Brain microvascular endothelial cell (primary cell): Measurements from ENCODE around the gene RABGGTA.

ENCODE experiments used
- DNase-seq: peaks from one replicate; pipeline ENCODE4 v3.0.0-alpha.2; 2020
- H3K27ac ChIP-seq: fragments of 250-450 bp; sonication (Bioruptor Pico); 2 replicates; pipeline ENCODE4 v1.5.1; 2020; ENCODE audit warnings: mild to moderate bottlenecking, moderate library complexity
- H3K27me3 ChIP-seq: fragments of 250-450 bp; sonication (Bioruptor Pico); replicated peaks from 2 replicates; pipeline ENCODE4 v1.5.1; 2020; ENCODE audit warnings: mild to moderate bottlenecking
- H3K36me3 ChIP-seq: fragments of 250-450 bp; sonication (Bioruptor Pico); replicated peaks from 2 replicates; pipeline ENCODE4 v1.5.1; 2020; ENCODE audit warnings: mild to moderate bottlenecking
- H3K4me3 ChIP-seq: 2 replicates; pipeline ENCODE4 v1.5.1; 2011; ENCODE audit warnings: low read depth, mild to moderate bottlenecking, control low read depth, low read length, moderate library complexity
- in situ Hi-C: cut with HindIII; loops from 2 replicates; pipeline ENCODE4 v1.10.0; 2017; ENCODE audit warnings: low sequenced_read_pairs, low pct_ligation_motif_present
- TF ChIP-seq, protein P1 (sequence below): IDR thresholded peaks from 2 replicates; pipeline ENCODE4 v1.5.1; 2011; ENCODE audit warnings: low read depth, mild to moderate bottlenecking, moderate library complexity, low read length, control low read depth, inconsistent platforms; ENCODE audit errors: missing control alignments

Gene RABGGTA

DNA sequence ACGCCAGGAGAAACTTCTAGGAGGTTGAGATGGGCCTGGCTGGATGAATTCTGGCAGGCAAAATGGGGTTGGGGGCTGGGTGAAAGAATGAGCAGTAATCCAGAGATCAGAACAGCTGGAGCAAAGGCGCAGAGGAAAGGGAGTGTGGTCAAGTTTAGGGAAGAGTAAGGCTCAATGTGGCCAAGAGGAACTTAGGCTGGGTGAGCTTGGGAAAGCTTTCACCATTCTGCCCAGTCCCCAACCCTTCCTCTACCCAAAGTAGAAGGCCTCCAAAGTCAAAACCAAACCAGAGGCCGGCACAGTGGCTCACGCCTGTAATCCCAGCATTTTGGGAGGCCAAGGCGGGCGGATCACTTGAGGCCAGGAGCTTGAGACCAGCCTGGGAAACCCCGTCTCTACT lies 10.2 kb upstream of the RABGGTA start:
- no peak for DNase-seq
- in situ Hi-C loops, result no loop called here
- H3K27ac ChIP-seq, result no peak overlapping the region
- H3K27me3 ChIP-seq, result no peaks in the 10 kb centered on the region
- H3K36me3 ChIP-seq, result no peaks in the 10 kb centered on the region
- TF ChIP-seq, protein P1, sequence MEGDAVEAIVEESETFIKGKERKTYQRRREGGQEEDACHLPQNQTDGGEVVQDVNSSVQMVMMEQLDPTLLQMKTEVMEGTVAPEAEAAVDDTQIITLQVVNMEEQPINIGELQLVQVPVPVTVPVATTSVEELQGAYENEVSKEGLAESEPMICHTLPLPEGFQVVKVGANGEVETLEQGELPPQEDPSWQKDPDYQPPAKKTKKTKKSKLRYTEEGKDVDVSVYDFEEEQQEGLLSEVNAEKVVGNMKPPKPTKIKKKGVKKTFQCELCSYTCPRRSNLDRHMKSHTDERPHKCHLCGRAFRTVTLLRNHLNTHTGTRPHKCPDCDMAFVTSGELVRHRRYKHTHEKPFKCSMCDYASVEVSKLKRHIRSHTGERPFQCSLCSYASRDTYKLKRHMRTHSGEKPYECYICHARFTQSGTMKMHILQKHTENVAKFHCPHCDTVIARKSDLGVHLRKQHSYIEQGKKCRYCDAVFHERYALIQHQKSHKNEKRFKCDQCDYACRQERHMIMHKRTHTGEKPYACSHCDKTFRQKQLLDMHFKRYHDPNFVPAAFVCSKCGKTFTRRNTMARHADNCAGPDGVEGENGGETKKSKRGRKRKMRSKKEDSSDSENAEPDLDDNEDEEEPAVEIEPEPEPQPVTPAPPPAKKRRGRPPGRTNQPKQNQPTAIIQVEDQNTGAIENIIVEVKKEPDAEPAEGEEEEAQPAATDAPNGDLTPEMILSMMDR, result no peak
- H3K4me3 ChIP-seq, result no peak overlapping the region

DNA sequence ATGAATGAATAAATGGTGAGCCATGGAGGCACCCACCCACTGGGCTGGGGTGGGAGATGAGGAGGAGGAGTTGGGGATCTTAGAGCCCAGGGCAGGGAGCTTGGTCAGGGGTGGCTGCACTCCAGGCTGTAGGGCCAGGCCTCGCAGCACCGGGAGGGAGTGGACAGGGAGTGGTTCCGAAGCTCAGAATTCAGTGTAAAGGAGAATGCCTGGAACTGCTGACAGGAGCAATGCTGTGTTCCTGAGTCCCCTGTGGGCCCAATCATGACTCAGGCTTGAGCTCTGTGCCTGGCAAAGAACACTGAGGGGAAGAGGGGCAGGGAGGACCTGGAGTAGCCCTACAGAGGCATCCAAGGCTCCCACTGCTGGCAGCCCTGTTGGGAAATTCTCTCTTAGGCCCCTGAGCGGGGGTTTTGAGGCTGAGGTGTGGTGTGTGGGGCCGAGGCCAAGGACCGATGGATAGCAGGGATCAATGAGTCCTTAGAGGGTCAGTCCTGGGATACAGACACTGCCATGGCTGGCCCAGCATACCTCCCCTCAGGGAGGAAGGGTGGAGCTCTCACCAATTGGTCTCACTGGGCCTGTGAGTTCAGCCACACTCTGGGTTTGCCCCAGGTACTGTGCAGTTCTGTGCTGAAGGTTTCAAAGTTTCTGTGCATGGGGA lies 9.5 kb upstream of the RABGGTA start:
- in situ Hi-C loops, result no loop called here
- H3K27me3 ChIP-seq, result no peaks in the 10 kb centered on the region
- DNase-seq, result no peak
- no peak overlapping the region for H3K27ac ChIP-seq
- TF ChIP-seq, protein P1, result no peak
- H3K4me3 ChIP-seq, result no peak overlapping the region
- no peaks in the 10 kb centered on the region for H3K36me3 ChIP-seq

DNA sequence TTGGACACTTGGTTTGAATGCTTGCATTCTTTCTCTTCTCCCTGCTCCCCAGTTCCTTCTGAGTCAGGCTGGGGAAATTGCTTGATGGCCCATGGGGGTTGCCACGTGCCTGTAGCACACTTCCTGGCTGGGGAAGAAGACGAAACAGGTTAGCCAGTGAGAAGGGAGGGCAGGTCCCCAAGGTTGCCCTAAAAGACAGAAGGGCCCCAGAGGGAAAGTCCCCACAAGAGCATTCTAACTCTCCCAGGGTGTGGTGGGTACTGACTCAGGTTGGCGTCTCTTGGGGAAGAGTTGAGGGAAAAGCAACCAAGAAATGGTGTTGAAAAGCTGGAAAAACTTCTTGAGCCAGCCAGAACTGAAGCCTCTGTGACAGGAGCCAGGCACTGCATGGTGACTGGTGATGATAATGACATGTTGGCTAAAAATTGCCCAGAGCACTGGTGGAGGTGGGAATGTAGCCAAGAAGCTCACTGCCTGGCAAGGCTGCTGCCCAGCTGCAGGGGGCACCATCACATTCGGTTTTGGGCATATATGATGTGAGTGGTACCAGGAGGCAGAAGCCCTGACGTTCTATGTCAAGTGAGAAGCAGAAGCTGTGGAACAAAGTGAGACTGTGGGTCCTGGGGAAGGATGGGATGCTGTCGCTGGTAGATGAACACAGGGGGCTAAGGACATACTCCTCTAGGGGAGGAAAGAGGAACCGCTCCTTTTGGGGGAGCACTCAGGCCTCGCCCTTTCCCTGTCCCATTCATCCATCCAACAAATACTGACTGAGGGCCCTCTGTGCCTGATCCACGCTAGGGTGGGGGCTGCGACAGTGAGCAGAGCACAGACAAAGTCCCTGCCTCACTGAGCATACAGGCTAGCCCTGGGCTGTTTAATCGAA lies 8.1 kb upstream of the RABGGTA start:
- in situ Hi-C loops, result no loop called here
- TF ChIP-seq, protein P1, result peak; percentile 24
- H3K27ac ChIP-seq, result no peak overlapping the region
- H3K36me3 ChIP-seq, result no peaks in the 10 kb centered on the region
- DNase-seq, result no peak
- no peak overlapping the region for H3K4me3 ChIP-seq
- no peaks in the 10 kb centered on the region for H3K27me3 ChIP-seq

DNA sequence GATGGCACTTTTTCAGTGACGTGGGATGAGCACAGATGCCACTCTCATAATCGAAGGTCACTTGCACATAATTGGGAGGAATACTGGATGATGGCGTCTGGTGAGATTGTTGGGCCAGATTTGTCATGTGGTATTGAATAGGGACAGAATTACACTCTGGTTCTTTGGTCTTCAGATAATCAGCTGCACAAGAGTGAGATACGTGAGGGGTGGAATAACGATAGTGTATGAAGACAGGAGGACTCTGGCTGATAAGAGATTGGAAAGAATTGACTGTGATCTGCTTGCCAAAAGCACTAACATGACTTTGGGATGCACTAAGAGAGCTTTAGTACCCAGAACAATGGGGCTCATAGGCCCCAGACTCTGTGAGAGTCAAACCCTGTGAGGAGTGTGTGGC lies 7.0 kb upstream of the RABGGTA start:
- TF ChIP-seq, protein P1, result no peak
- DNase-seq, result no peak
- Histone ChIP-seq H3K27ac (no peak overlapping the region), H3K4me3 (no peak overlapping the region), H3K27me3 (no peaks in the 10 kb centered on the region), H3K36me3 (no peaks in the 10 kb centered on the region)
- in situ Hi-C loops, result no loop called here

DNA sequence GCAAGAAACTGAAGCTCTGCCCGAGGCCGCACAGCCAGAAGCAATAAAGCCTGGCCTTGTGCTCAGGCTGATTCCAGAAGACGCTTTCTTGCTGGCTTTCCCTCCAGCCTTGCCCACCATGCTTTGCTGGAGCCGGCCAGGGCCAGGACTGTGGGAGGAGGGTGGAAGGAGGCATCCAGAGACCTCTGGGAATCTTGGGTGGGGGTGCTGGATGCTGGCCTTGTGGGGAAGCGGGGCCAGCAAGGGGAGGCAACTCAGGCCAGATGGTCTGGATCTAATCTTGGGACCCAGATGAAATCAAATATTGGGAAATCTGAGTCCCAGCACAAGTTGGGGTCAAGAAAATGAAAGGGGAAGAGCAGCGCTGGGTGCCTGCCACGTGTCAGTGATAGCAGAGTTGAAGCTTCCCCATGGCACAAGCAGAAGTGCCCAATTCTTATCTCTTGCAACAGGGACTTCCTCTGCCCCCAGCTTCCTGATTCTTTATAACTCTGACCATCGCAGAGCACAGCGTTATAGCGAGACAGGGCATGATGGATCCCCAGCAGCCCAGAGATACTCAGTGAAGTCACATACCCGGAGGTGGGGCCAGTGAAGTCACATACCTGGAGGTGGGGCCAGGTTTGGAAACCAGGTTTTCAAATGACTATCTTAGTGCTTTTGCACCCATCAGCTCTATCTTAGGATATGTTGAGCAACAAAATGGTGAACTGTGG lies 6.4 kb upstream of the RABGGTA start:
- no peak for DNase-seq
- in situ Hi-C loops, result no loop called here

More for the DNA sequence above, 6.4 kb upstream of the RABGGTA start:
- no peaks in the 10 kb centered on the region for H3K27me3 ChIP-seq
- H3K4me3 ChIP-seq, result no peak overlapping the region
- TF ChIP-seq, protein P1, result no peak
- H3K36me3 ChIP-seq, result no peaks in the 10 kb centered on the region
- H3K27ac ChIP-seq, result no peak overlapping the region
